GM21825 (cell line): ENCODE data around the gene CSNK1A1L.

Experiments
- ATAC-seq: cut with Tn5 transposase; IDR thresholded peaks from one replicate; pipeline ENCODE4 v1.9.1; 2021; ENCODE audit warnings: mild to moderate bottlenecking, moderate library complexity; ENCODE audit not compliant: unreplicated experiment

CSNK1A1L gene

GRCh38 chr13:37107868-37108267, 2.4 kb upstream of the CSNK1A1L start:
- no peak for ATAC-seq

GRCh38 chr13:37107456-37107855, 2.0 kb upstream of the CSNK1A1L start:
- no peak for ATAC-seq

DNA sequence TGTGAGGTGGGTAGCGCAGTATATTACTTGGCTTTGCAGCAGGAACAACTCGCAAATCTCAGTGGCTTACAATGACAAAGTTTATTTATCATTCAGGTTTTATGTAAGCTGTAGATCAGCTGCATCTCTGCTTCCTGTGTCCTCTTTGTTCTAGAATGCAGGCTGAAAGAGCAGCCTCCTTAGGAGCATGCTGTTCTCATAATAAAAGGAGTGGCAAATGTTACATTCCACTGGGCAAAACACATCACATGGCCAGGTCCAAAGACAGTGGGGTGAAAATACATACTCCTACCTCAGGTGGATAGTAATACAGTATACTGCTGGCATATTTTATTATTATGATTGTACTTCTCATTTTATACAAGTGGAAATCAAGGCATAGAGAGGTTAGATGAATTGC, 1.2 kb upstream of the CSNK1A1L start:
- ATAC-seq: no peak

DNA sequence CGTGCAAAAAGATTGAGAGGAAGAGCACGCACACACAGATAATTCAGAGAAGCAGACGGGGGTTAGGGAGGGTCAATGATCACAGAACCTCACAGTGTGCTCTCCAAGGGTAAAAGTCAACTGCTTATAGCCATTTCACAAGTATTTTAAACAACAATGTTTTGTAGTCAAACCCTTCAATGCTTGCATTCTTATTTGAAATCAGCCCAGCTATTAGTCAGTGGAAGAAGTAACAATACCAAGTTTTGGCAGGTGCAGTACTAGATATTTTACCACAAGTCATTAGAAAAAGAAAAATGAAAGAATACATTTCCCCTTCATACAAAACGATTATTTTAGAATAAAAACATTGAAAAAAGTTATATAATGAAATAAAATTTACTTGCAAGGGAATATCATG, 2.6 kb downstream of the CSNK1A1L start:
- ATAC-seq: no peak

- no peak for ATAC-seq
Observed at GRCh38 chr13:37101201-37101600, 4.3 kb downstream of the CSNK1A1L start.

DNA sequence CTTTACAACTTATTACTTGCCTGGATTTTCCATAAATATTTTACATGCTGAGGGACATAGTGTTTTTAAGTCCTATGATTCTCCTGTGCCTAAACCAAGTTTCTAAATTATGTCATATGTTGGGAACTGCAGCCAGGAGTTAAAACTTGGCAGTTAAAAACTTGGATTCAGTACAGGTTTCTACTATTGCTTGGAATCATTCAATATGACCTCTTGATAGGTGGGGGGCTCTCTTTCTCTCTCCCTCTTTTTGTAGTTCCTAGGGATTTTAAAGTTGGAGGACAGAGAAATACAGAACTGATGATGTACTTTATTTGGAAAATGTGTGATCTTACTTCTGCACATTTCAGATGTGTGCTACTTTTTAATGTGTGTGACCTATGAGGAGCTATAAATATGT, 4.7 kb downstream of the CSNK1A1L start:
- ATAC-seq: no peak

DNA sequence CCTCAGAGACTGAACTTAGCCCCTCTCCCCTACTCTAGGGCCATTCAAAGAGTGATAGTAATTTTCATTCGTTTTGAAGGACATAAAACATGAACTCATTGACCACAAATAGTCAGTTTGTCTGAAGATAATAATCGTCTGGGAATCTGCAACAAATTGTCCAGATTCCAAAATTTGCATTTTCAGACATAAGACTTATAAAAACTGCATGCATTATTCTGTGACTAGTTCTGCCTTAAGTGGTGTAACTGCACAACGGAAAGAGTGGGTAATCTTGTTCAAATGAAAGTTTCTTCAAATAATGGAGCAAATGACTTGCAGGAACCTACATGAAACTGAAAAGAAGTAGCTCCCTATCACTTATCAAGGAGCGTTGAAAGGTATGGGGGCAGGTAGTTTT, 8.4 kb downstream of the CSNK1A1L start:
- ATAC-seq: no peak

DNA sequence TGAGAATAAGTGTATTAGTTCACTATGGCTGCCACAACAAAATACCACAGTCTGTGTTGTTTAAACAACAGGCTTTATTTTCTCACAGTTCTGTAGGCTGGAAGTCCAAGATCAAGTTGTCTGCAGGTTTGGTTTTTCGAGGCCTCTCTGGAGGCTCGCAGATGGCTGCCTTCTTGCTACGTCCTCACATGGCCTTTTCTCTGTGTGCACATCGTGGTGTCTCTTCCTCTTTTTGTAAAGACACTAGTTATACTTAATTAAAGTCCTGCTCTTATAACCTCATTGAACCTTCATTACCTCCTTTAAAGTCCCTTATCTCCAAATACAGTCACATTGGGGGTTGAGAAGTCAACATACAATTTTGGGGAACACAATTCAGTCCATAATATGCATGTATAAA, 10.6 kb downstream of the CSNK1A1L start:
- no peak for ATAC-seq

- no peak for ATAC-seq
Observed at GRCh38 chr13:37094099-37094498, 11.4 kb downstream of the CSNK1A1L start.

- no peak for ATAC-seq
Observed at GRCh38 chr13:37091835-37092234, 13.6 kb downstream of the CSNK1A1L start.

GRCh38 chr13:37090912-37091311, 14.6 kb downstream of the CSNK1A1L start:
- no peak for ATAC-seq

DNA sequence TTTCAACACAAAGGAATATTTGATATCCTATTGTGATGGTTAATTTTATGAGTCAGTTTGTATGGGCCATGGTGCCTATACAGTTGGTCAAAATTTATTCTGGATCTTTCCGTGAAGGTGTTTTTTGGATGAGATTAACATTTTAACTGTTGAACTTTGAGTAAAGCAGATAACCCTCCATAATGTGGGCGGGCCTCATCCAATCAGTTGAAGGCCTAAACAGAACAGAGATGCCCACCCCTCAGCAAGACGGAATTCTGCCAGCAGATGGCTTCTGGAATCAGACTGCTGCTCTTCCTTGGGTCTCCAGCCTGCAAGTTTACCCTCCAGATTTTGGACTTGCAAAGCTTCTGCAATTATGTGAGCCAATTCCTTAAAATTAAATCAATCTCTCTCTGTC, 16.0 kb downstream of the CSNK1A1L start:
- no peak for ATAC-seq

- no peak for ATAC-seq
Observed at GRCh38 chr13:37087486-37087885, 18.0 kb downstream of the CSNK1A1L start.

DNA sequence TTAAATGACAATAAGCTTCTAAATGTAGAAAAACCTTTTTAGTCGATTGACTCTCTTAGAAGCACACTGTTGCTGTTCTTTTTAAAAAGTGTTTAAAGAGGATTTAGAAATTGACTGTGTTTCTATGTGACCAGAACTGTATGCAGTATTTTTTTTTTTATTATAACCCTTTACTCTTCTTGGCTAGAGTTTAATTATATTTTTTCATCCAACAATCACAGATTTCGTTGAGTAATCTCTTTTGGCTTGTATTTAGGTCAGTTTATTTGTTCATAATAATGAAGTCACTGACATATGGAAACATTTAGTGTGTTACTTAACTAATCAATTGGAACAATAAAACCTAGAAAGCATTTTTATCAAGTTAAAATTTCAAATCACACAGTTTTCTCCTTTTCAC, 19.9 kb downstream of the CSNK1A1L start:
- no peak for ATAC-seq

- ATAC-seq: no peak
Observed at GRCh38 chr13:37076818-37077217, 28.6 kb downstream of the CSNK1A1L start.

GRCh38 chr13:37075164-37075563, 30.3 kb downstream of the CSNK1A1L start:
- no peak for ATAC-seq

DNA sequence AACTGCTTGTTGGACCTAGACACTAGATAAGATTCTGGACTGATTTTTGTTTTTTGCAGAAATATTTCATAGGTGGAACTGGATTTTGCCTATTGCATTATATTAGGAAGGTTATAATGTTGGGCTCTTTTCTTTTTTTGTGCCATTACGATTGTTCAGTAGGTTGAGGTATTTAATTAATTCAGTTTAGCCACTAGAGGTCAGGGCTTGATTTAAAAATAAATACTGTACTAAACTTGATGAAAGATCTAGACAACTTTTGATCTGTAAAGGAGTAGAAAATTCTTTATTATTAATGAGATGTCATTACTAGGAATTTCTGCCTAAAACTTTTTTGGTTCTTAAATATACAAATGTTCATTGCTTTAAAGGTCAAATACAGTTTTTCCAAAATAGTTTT, 30.8 kb downstream of the CSNK1A1L start:
- no peak for ATAC-seq

- ATAC-seq: no peak
Observed at GRCh38 chr13:37072024-37072423, 33.4 kb downstream of the CSNK1A1L start.

- ATAC-seq: no peak
Observed at GRCh38 chr13:37070956-37071355, 34.5 kb downstream of the CSNK1A1L start.

DNA sequence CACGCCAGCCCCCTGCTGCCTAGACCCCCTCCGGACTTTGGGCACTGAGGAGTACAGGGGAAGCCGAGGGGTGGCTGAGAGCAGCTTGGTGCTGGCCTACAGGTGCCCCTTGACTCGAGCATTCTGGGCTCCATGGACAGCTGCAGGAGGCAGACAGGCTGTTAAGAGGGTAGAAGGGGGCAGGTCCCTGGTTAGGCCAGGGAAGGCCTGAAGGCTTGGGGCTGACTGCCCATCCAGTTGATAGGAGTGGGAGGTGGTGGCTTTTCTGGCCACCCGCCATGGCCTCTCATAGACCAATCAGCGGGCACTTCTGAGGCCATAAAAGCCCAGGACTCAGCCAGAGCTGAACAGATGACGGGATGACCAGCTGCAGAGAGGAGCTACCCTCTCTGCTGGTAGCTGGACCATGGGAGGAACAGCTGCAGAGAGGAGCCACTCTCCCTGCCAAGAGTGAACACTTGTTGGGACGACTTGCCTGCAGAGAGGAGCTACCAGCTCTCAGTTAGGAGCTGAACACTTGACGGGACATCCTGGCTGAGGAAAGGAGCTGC, 35.2 kb downstream of the CSNK1A1L start:
- no peak for ATAC-seq

DNA sequence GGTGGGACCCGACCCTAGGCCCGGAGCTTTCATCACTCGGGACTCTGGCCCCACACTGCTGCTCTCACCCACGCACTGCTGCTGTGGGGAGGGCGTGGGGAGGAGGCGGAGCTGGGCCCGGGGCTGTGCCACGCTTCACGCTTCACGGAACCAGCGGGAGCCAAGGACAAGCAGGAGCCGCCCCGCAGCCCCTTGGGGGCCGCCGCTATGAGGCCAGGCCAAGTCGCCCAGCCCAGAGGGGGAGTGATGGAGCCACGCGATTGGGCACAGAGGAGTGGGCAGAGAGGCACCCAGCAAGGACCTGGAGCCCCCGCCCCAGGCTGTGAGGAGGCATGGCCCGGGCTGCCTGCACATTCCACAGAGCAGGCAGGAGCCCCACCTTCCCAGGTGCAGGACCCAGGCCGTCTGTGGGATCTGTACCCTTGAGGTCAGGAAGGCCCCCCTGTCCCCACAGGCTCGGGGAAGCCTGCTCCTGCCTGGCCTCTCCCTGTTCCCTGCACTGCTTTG, 35.8 kb downstream of the CSNK1A1L start:
- no peak for ATAC-seq

DNA sequence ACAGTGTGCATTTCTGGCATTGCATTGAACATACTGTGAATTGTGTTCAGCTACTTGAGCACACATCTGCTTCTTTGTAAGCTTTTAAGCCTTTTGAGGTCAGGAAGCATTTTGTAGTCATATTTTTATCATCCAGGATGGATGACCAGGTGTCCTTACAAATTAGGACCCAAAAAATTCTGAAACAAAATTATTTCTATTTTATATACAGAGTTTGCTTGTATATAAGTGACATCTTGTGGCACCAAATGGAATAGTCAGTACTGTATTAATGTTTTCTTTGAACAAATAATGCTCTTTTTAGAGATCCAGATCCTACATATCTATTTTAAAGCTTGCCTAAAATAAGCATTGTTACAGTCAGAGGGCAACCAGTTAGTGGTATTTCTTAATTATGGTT, 36.5 kb downstream of the CSNK1A1L start:
- ATAC-seq: no peak

DNA sequence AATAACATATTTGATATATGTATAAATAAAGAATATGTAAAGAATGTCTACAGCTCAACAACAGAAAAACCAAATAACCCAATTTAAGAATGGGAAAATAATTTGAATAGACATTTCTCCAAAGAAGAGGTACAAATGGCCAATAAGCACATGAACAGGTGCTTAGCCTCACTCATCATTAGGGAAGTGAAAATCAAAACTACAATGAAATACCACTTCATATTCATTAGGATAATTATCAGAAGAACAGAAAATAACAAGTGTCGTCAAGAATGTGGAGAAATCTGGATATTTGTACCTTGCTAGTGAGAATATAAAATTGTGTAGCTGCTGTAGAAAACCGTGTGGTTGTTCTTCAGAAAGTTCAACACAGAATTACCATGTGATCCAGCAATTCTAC, 37.6 kb downstream of the CSNK1A1L start:
- no peak for ATAC-seq
